Activated naive CD4-positive, alpha-beta T cell treated with anti-CD3 and anti-CD28 coated beads for 36 hours (primary cell): ENCODE measurements around the gene GADD45GIP1. TPM values are rescaled to one million over a fixed set of nuclear protein-coding genes. Genes with fewer than 3 reads are reported as not detected.

Experiments used
- CTCF ChIA-PET: fragments of 350-600 bp; sonication (Branson Sonifier 250); formaldehyde crosslinking; loops from one replicate; lab custom pipeline; 2021; ENCODE audit warnings: antibody characterized with exemption; lab: Charles Lee
- DNase-seq: peaks from one replicate; pipeline ENCODE4 v3.0.0-alpha.2; 2020
- H3K27ac Mint-ChIP-seq: one replicate; pipeline ENCODE4 v1.8.0; 2021; ENCODE audit warnings: mild to moderate bottlenecking, mixed read lengths
- H3K27me3 Mint-ChIP-seq: one replicate; pipeline ENCODE4 v1.8.0; 2021; ENCODE audit warnings: low read depth, mixed read lengths
- H3K36me3 Mint-ChIP-seq: one replicate; pipeline ENCODE4 v1.8.0; 2021; ENCODE audit warnings: low read depth, mixed read lengths
- H3K4me1 Mint-ChIP-seq: one replicate; pipeline ENCODE4 v1.8.0; 2021; ENCODE audit warnings: low read depth, mixed read lengths
- H3K4me3 Mint-ChIP-seq: one replicate; pipeline ENCODE4 v1.8.0; 2021; ENCODE audit warnings: mild to moderate bottlenecking, moderate library complexity, mixed read lengths
- H3K9me3 Mint-ChIP-seq: one replicate; pipeline ENCODE4 v1.8.0; 2021; ENCODE audit warnings: mixed read lengths
- intact Hi-C: fragments of 100-400 bp; cut with micrococcal nuclease; formaldehyde crosslinking; loops from one replicate; pipeline ENCODE4 v1.15.1; 2023
- total RNA-seq, 2 experiments: library from RNA; stranded (reverse); gene quantifications; one replicate each; pipeline ENCODE4 v1.2.3, GENCODE V29; 2021

GADD45GIP1 gene
- total RNA-seq, 2 experiments from 2014 or later, result 27.4 to 28.6 TPM

- no peaks in the 10 kb centered on the region for H3K27me3 Mint-ChIP-seq
- intact Hi-C loops, result loop anchor here (1.0 kb wide), 3 partner anchors 8 to 60 kb away; no protein-coding TSS in a partner anchor
- DNase-seq, result peak; percentile 98
- CTCF ChIA-PET, result interaction anchor here (1.0 to 2.8 kb wide), 2 partner anchors 8 to 20 kb away, joined by 3 to 17 read pairs; no protein-coding TSS in a partner anchor
- H3K36me3 Mint-ChIP-seq, result peaks cover 74% of the 10 kb centered on the region
- H3K27ac Mint-ChIP-seq, result peak within 1 kb of the TSS; percentile 97
- peaks cover 57% of the 10 kb centered on the region for H3K4me1 Mint-ChIP-seq
- no peaks in the 10 kb centered on the region for H3K9me3 Mint-ChIP-seq
- H3K4me3 Mint-ChIP-seq, result peak within 1 kb of the TSS; percentile 90
Observed at GRCh38 chr19:12945479-12946091, 11.4 kb downstream of the GADD45GIP1 start, which contains the start of gene RAD23A. Gene RAD23A (plus strand): TSS chr19:12945862. CDS start chr19:12945949, 87 bp downstream.

GRCh38 chr19:12944104-12944674, 12.8 kb downstream of the GADD45GIP1 start:
- DNase-seq, result no peak
- peaks cover 81% of the 10 kb centered on the region for H3K36me3 Mint-ChIP-seq
- H3K27ac Mint-ChIP-seq, result peak overlapping the region; percentile 97
- peaks cover 71% of the 10 kb centered on the region for H3K4me1 Mint-ChIP-seq
- no peaks in the 10 kb centered on the region for H3K27me3 Mint-ChIP-seq
- H3K9me3 Mint-ChIP-seq, result no peaks in the 10 kb centered on the region
- CTCF ChIA-PET, result no interaction called here
- H3K4me3 Mint-ChIP-seq, result no peak overlapping the region
- intact Hi-C loops, result no loop called here

- Mint-ChIP-seq H3K9me3 (no peaks in the 10 kb centered on the region), H3K36me3 (peaks cover 86% of the 10 kb centered on the region), H3K27ac (peak overlapping the region; percentile 78), H3K4me1 (peaks cover 72% of the 10 kb centered on the region), H3K4me3 (peak overlapping the region; percentile 2), H3K27me3 (no peaks in the 10 kb centered on the region)
- DNase-seq, result no peak
- CTCF ChIA-PET, result no interaction called here
- intact Hi-C loops, result no loop called here
Observed at GRCh38 chr19:12943437-12944044, 13.5 kb downstream of the GADD45GIP1 start.

GRCh38 chr19:12940897-12941296, 16.1 kb downstream of the GADD45GIP1 start:
- intact Hi-C loops, result no loop called here

GRCh38 chr19:12939975-12940423, 17.0 kb downstream of the GADD45GIP1 start:
- Mint-ChIP-seq H3K36me3 (peaks cover 61% of the 10 kb centered on the region), H3K4me1 (peaks cover 61% of the 10 kb centered on the region), H3K9me3 (no peaks in the 10 kb centered on the region), H3K27ac (peak overlapping the region; percentile 94), H3K27me3 (no peaks in the 10 kb centered on the region), H3K4me3 (peak overlapping the region; percentile 92)
- CTCF ChIA-PET, result no interaction called here
- intact Hi-C loops, result loop anchor here (2.0 to 10.0 kb wide), 7 partner anchors 17 to 1845 kb away; partner anchors contain the start of genes GADD45GIP1, JUNB and TRIR
- no peak for DNase-seq

More at GRCh38 chr19:12940897-12941296, 16.1 kb downstream of the GADD45GIP1 start:
- peak overlapping the region; percentile 92 for H3K4me3 Mint-ChIP-seq
- H3K27me3 Mint-ChIP-seq, result no peaks in the 10 kb centered on the region
- peak overlapping the region; percentile 94 for H3K27ac Mint-ChIP-seq
- H3K4me1 Mint-ChIP-seq, result peaks cover 67% of the 10 kb centered on the region
- CTCF ChIA-PET, result no interaction called here
- no peaks in the 10 kb centered on the region for H3K9me3 Mint-ChIP-seq
- H3K36me3 Mint-ChIP-seq, result peaks cover 69% of the 10 kb centered on the region
- DNase-seq, result no peak

- intact Hi-C loops, result loop anchor here (1.0 to 10.0 kb wide), 10 partner anchors 18 to 1844 kb away; partner anchors contain the start of genes GADD45GIP1, GCDH, JUNB and TRIR
- H3K9me3 Mint-ChIP-seq, result no peaks in the 10 kb centered on the region
- H3K27me3 Mint-ChIP-seq, result no peaks in the 10 kb centered on the region
- peak overlapping the region; percentile 94 for H3K27ac Mint-ChIP-seq
- DNase-seq, result peak; percentile 67
- peaks cover 52% of the 10 kb centered on the region for H3K4me1 Mint-ChIP-seq
- H3K36me3 Mint-ChIP-seq, result peaks cover 52% of the 10 kb centered on the region
- CTCF ChIA-PET, result no interaction called here
- H3K4me3 Mint-ChIP-seq, result peak overlapping the region; percentile 92
Observed at GRCh38 chr19:12938779-12939601, 18.0 kb downstream of the GADD45GIP1 start.

- DNase-seq, result peak; percentile 100
- peaks cover 47% of the 10 kb centered on the region for H3K36me3 Mint-ChIP-seq
- peak within 1 kb of the TSS; percentile 94 for H3K27ac Mint-ChIP-seq
- H3K9me3 Mint-ChIP-seq, result no peaks in the 10 kb centered on the region
- no peaks in the 10 kb centered on the region for H3K27me3 Mint-ChIP-seq
- CTCF ChIA-PET, result interaction anchor here (0.6 to 1.4 kb wide), 4 partner anchors 8 to 101 kb away, joined by 3 to 12 read pairs (median 4); partner anchors contain the start of gene RAD23A
- H3K4me3 Mint-ChIP-seq, result peak within 1 kb of the TSS; percentile 92
- intact Hi-C loops, result loop anchor here (1.0 to 10.0 kb wide), 11 partner anchors 7 to 1843 kb away; partner anchors contain the start of genes GADD45GIP1, GCDH, JUNB and RAD23A
- H3K4me1 Mint-ChIP-seq, result peaks cover 49% of the 10 kb centered on the region
Observed at GRCh38 chr19:12937927-12938778, 18.9 kb downstream of the GADD45GIP1 start, which contains the start of gene CALR. Gene CALR (plus strand): TSS chr19:12938609. CDS start chr19:12938680, 71 bp downstream.

- no peaks in the 10 kb centered on the region for H3K27me3 Mint-ChIP-seq
- H3K27ac Mint-ChIP-seq, result peak overlapping the region; percentile 94
- peaks cover 46% of the 10 kb centered on the region for H3K36me3 Mint-ChIP-seq
- peak overlapping the region; percentile 92 for H3K4me3 Mint-ChIP-seq
- no peaks in the 10 kb centered on the region for H3K9me3 Mint-ChIP-seq
- peaks cover 53% of the 10 kb centered on the region for H3K4me1 Mint-ChIP-seq
- intact Hi-C loops, result loop anchor here (1.0 to 10.0 kb wide), 3 partner anchors 8 to 1843 kb away; partner anchors contain the start of gene RAD23A
- CTCF ChIA-PET, result interaction anchor here (1.2 to 1.4 kb wide), 3 partner anchors 9 to 52 kb away, joined by 3 to 12 read pairs (median 4); partner anchors contain the start of gene RAD23A
- DNase-seq, result peak; percentile 56
Observed at GRCh38 chr19:12937093-12937926, 19.7 kb downstream of the GADD45GIP1 start.

- no peaks in the 10 kb centered on the region for H3K9me3 Mint-ChIP-seq
- peak overlapping the region; percentile 54 for H3K27ac Mint-ChIP-seq
- H3K4me1 Mint-ChIP-seq, result peaks cover 50% of the 10 kb centered on the region
- peaks cover 40% of the 10 kb centered on the region for H3K36me3 Mint-ChIP-seq
- intact Hi-C loops, result loop anchor here (5.0 to 10.0 kb wide), 2 partner anchors 901 to 1842 kb away; no protein-coding TSS in a partner anchor
- no peak overlapping the region for H3K4me3 Mint-ChIP-seq
- no peaks in the 10 kb centered on the region for H3K27me3 Mint-ChIP-seq
- DNase-seq, result no peak
- CTCF ChIA-PET, result no interaction called here
Observed at GRCh38 chr19:12936582-12936981, 20.4 kb downstream of the GADD45GIP1 start.

GRCh38 chr19:12935071-12935470, 22.0 kb downstream of the GADD45GIP1 start:
- Mint-ChIP-seq H3K4me1 (peaks cover 41% of the 10 kb centered on the region), H3K36me3 (peaks cover 26% of the 10 kb centered on the region), H3K27me3 (no peaks in the 10 kb centered on the region), H3K9me3 (no peaks in the 10 kb centered on the region), H3K27ac (no peak overlapping the region), H3K4me3 (peak overlapping the region; percentile 29)
- intact Hi-C loops, result loop anchor here (5.0 to 10.0 kb wide), 2 partner anchors 902 to 1840 kb away; no protein-coding TSS in a partner anchor
- no peak for DNase-seq
- CTCF ChIA-PET, result no interaction called here
